SU-DHL-6 (cell line): ENCODE data around the gene FAM217B.
A peak's percentile ranks its signal among the peaks of the same experiment; 100 is the strongest.

Experiments
- H2AFZ ChIP-seq: fragments of 200-600 bp; sonication (generic); 2 replicates; pipeline ENCODE4 v1.6.1; 2014; ENCODE audit warnings: low read depth, mild to moderate bottlenecking, moderate library complexity, mixed read lengths, antibody characterized with exemption, low read length; ENCODE audit not compliant: severe bottlenecking
- H3F3A ChIP-seq: fragments of 200-600 bp; shearing (Covaris generic); 2 replicates; pipeline ENCODE4 v1.6.0; 2016; ENCODE audit warnings: antibody characterized with exemption, mild to moderate bottlenecking; ENCODE audit not compliant: insufficient read depth
- H3K27ac ChIP-seq: fragments of 200-600 bp; sonication (generic); 2 replicates; pipeline ENCODE4 v1.5.1; 2016; ENCODE audit warnings: low read depth, mild to moderate bottlenecking, low read length, moderate library complexity, mixed read lengths
- H3K27me3 ChIP-seq: fragments of 200-600 bp; sonication (generic), shearing (Covaris generic); 2 replicates; pipeline ENCODE4 v1.6.0; 2014; ENCODE audit warnings: mild to moderate bottlenecking, low read length
- H3K36me3 ChIP-seq: fragments of 200-600 bp; sonication (generic); 2 replicates; pipeline ENCODE4 v1.6.1; 2014; ENCODE audit warnings: mild to moderate bottlenecking, low read length, mixed read lengths
- H3K4me2 ChIP-seq: fragments of 300-600, 200-600 bp; shearing (Covaris generic), sonication (generic); 2 replicates; pipeline ENCODE4 v1.6.0; 2014; ENCODE audit warnings: low read length, low read depth, mild to moderate bottlenecking; ENCODE audit not compliant: poor library complexity, severe bottlenecking
- H3K4me3 ChIP-seq: fragments of 200-600 bp; sonication (generic); 2 replicates; pipeline ENCODE4 v1.5.1; 2014; ENCODE audit warnings: antibody characterized with exemption, low read length, mild to moderate bottlenecking, mixed read lengths; ENCODE audit not compliant: insufficient read depth, poor library complexity, severe bottlenecking
- H3K79me2 ChIP-seq: fragments of 200-600 bp; sonication (generic); 2 replicates; pipeline ENCODE4 v1.6.1; 2014; ENCODE audit warnings: mild to moderate bottlenecking, low read length, moderate library complexity; ENCODE audit not compliant: insufficient read depth
- H3K9ac ChIP-seq: fragments of 200-600 bp; sonication (generic); 2 replicates; pipeline ENCODE4 v1.7.0; 2014; ENCODE audit warnings: mild to moderate bottlenecking, low read length
- H3K9me2 ChIP-seq: fragments of 200-600 bp; sonication (generic); replicated peaks from 2 replicates; pipeline ENCODE4 v1.6.1; 2014; ENCODE audit warnings: low read length; ENCODE audit not compliant: insufficient read depth
- H3K9me3 ChIP-seq: fragments of 200-600 bp; sonication (generic); 2 replicates; pipeline ENCODE4 v1.6.1; 2014; ENCODE audit warnings: low read length, mixed read lengths; ENCODE audit not compliant: insufficient read depth
- H4K20me1 ChIP-seq: fragments of 200-600 bp; sonication (generic); 2 replicates; pipeline ENCODE4 v1.6.1; 2014; ENCODE audit warnings: low read depth, mild to moderate bottlenecking, antibody characterized with exemption, low read length, moderate library complexity, mixed read lengths
- CTCF ChIP-seq: fragments of 200-600 bp; sonication (generic); IDR thresholded peaks from one replicate; pipeline ENCODE4 v1.5.1; 2017; ENCODE audit warnings: antibody characterized with exemption, mild to moderate bottlenecking, low read length, moderate library complexity; ENCODE audit not compliant: insufficient read depth, poor library complexity, severe bottlenecking
- EZH2phosphoT487 ChIP-seq: fragments of 200-600 bp; sonication (generic), shearing (Covaris generic); conservative IDR thresholded peaks from 2 replicates; pipeline ENCODE4 v1.6.1; 2018; ENCODE audit warnings: mild to moderate bottlenecking, antibody characterized with exemption, low read length, moderate library complexity, mixed read lengths

FAM217B gene

GRCh38 chr20:59984541-59984940 lies 44.4 kb downstream of the FAM217B start:
- no peak overlapping the region for H2AFZ ChIP-seq
- TF ChIP-seq EZH2phosphoT487 (no peak), CTCF (no peak)
- H3K9me3 ChIP-seq, result no peaks in the 10 kb centered on the region
- no peaks in the 10 kb centered on the region for H3F3A ChIP-seq
- no peaks in the 10 kb centered on the region for H3K9me2 ChIP-seq
- no peaks in the 10 kb centered on the region for H3K79me2 ChIP-seq
- no peaks in the 10 kb centered on the region for H4K20me1 ChIP-seq
- H3K36me3 ChIP-seq, result no peaks in the 10 kb centered on the region
- H3K27me3 ChIP-seq, result no peaks in the 10 kb centered on the region
- no peak overlapping the region for H3K4me3 ChIP-seq
- no peak overlapping the region for H3K9ac ChIP-seq
- no peak overlapping the region for H3K27ac ChIP-seq
- H3K4me2 ChIP-seq, result no peak overlapping the region

DNA sequence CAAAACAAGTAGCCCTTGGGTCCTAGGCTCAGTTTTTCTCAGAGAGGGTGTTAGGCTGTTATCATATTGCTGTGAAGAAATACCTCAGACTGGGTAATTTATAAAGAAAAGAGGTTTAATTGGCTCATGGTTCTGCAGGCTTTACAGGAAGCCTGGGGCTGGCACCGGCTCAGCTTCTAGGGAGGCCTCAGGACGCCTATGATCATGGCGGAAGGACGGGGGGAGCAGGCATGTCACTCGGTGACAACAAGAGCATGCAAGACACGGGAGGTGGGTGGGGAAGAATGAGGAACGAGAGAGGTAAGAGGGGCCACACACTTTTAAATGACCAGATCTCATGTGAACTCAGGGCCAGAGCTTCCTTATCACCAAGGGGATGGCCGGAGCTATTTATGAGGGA lies 45.0 kb downstream of the FAM217B start:
- no peaks in the 10 kb centered on the region for H3F3A ChIP-seq
- no peak overlapping the region for H3K4me3 ChIP-seq
- no peak overlapping the region for H3K9ac ChIP-seq
- H3K4me2 ChIP-seq, result no peak overlapping the region
- H3K27ac ChIP-seq, result no peak overlapping the region
- H3K9me2 ChIP-seq, result no peaks in the 10 kb centered on the region
- TF ChIP-seq CTCF (no peak), EZH2phosphoT487 (no peak)
- H3K79me2 ChIP-seq, result no peaks in the 10 kb centered on the region
- no peaks in the 10 kb centered on the region for H4K20me1 ChIP-seq
- no peaks in the 10 kb centered on the region for H3K36me3 ChIP-seq
- H2AFZ ChIP-seq, result no peak overlapping the region
- no peaks in the 10 kb centered on the region for H3K27me3 ChIP-seq
- no peaks in the 10 kb centered on the region for H3K9me3 ChIP-seq

- no peak overlapping the region for H3K4me3 ChIP-seq
- H3K9me2 ChIP-seq, result no peaks in the 10 kb centered on the region
- H4K20me1 ChIP-seq, result no peaks in the 10 kb centered on the region
- H3K79me2 ChIP-seq, result no peaks in the 10 kb centered on the region
- H3K27ac ChIP-seq, result no peak overlapping the region
- H3F3A ChIP-seq, result no peaks in the 10 kb centered on the region
- H3K9ac ChIP-seq, result no peak overlapping the region
- no peak overlapping the region for H2AFZ ChIP-seq
- TF ChIP-seq CTCF (peak; percentile 32), EZH2phosphoT487 (no peak)
- no peaks in the 10 kb centered on the region for H3K9me3 ChIP-seq
- H3K4me2 ChIP-seq, result no peak overlapping the region
- no peaks in the 10 kb centered on the region for H3K27me3 ChIP-seq
- H3K36me3 ChIP-seq, result no peaks in the 10 kb centered on the region
These were observed 45.7 kb downstream of the FAM217B start for GRCh38 chr20:59985864-59986263.

- H3K36me3 ChIP-seq, result no peaks in the 10 kb centered on the region
- H2AFZ ChIP-seq, result no peak overlapping the region
- H3F3A ChIP-seq, result no peaks in the 10 kb centered on the region
- TF ChIP-seq EZH2phosphoT487 (no peak), CTCF (no peak)
- no peaks in the 10 kb centered on the region for H4K20me1 ChIP-seq
- H3K4me2 ChIP-seq, result no peak overlapping the region
- no peak overlapping the region for H3K4me3 ChIP-seq
- no peaks in the 10 kb centered on the region for H3K27me3 ChIP-seq
- no peak overlapping the region for H3K9ac ChIP-seq
- no peaks in the 10 kb centered on the region for H3K9me2 ChIP-seq
- H3K79me2 ChIP-seq, result no peaks in the 10 kb centered on the region
- no peaks in the 10 kb centered on the region for H3K9me3 ChIP-seq
- H3K27ac ChIP-seq, result no peak overlapping the region
These were observed 46.9 kb downstream of the FAM217B start for GRCh38 chr20:59987135-59987534.
